Measurements from ENCODE around the gene LRAT. TPM values are rescaled to one million over a fixed set of nuclear protein-coding genes. Genes with fewer than 3 reads are reported as not detected.
"Not testable (repeated sequence)": the region's sequence is repeated elsewhere in the genome, so short reads cannot be mapped to it uniquely, and the experiment has no call there.

Gene LRAT
- total RNA-seq, 1 donor from 2014 or later, result 0.94 TPM

- Histone ChIP-seq H3K79me2 (ENCODE audit: low read depth) (no peaks in the 10 kb centered on the region), H3K4me1 (peaks cover 11% of the 10 kb centered on the region), H3K36me3 (no peaks in the 10 kb centered on the region), H3K27me3 (no peaks in the 10 kb centered on the region), H2AFZ (replicated peaks) (no peak overlapping the region), H3K4me2 (no peak overlapping the region), H3F3A (ENCODE audit: low read depth) (no peaks in the 10 kb centered on the region), H4K20me1 (ENCODE audit: low read depth) (no peaks in the 10 kb centered on the region), H3K9ac (no peak overlapping the region), H3K27ac (no peak overlapping the region), H3K9me3 (ENCODE audit: low read depth) (no peaks in the 10 kb centered on the region), H3K4me3 (no peak overlapping the region)
- no peak for DNase-seq (ENCODE audit: low spot score)
- Mint-ChIP-seq H3K4me3 (no peak overlapping the region), H3K36me3 (no peaks in the 10 kb centered on the region), H3K27me3 (ENCODE audit: insufficient read depth, low read depth) (no peaks in the 10 kb centered on the region), H3K9me3 (no peaks in the 10 kb centered on the region), H3K27ac (no peak overlapping the region), H3K4me1 (peaks cover 10% of the 10 kb centered on the region)
- TF ChIP-seq CTCF (IDR thresholded peaks at IDR 0.05) (no peak), EZH2 (IDR thresholded peaks at IDR 0.05) (no peak), EZH2phosphoT487 (IDR thresholded peaks at IDR 0.05) (no peak)
Measured at GRCh38 chr4:154720123-154720522, 23.7 kb upstream of the LRAT start.

GRCh38 chr4:154720618-154721267, 23.1 kb upstream of the LRAT start:
- peak overlapping the region; percentile 7 for H3K4me2 ChIP-seq
- no peak for TF ChIP-seq EZH2 (IDR thresholded peaks at IDR 0.05)
- TF ChIP-seq EZH2phosphoT487 (IDR thresholded peaks at IDR 0.05), result no peak
- TF ChIP-seq CTCF (IDR thresholded peaks at IDR 0.05), result peak; percentile 33
- Mint-ChIP-seq H3K27me3 (ENCODE audit: insufficient read depth, low read depth) (no peaks in the 10 kb centered on the region), H3K27ac (no peak overlapping the region), H3K9me3 (no peaks in the 10 kb centered on the region), H3K4me1 (peaks cover 12% of the 10 kb centered on the region), H3K4me3 (no peak overlapping the region), H3K36me3 (no peaks in the 10 kb centered on the region)
- no peaks in the 10 kb centered on the region for H3K9me3 ChIP-seq (ENCODE audit: low read depth)
- H3F3A ChIP-seq (ENCODE audit: low read depth), result no peaks in the 10 kb centered on the region
- H3K4me3 ChIP-seq, result no peak overlapping the region
- H3K27me3 ChIP-seq, result no peaks in the 10 kb centered on the region
- H4K20me1 ChIP-seq (ENCODE audit: low read depth), result no peaks in the 10 kb centered on the region
- DNase-seq (ENCODE audit: low spot score), result peak; percentile 45
- no peaks in the 10 kb centered on the region for H3K36me3 ChIP-seq
- H3K9ac ChIP-seq, result no peak overlapping the region
- no peak overlapping the region for H3K27ac ChIP-seq
- H3K4me1 ChIP-seq, result peaks cover 11% of the 10 kb centered on the region
- no peaks in the 10 kb centered on the region for H3K79me2 ChIP-seq (ENCODE audit: low read depth)
- H2AFZ ChIP-seq (replicated peaks), result no peak overlapping the region

GRCh38 chr4:154722262-154722661, 21.5 kb upstream of the LRAT start:
- H3K4me2 ChIP-seq, result no peak overlapping the region

GRCh38 chr4:154723601-154724000, 20.2 kb upstream of the LRAT start:
- not testable (repeated sequence) for H3F3A ChIP-seq (ENCODE audit: low read depth); H3K36me3 ChIP-seq; DNase-seq (ENCODE audit: low spot score); H3K4me3 Mint-ChIP-seq; H3K27ac ChIP-seq; H3K4me2 ChIP-seq; H3K27me3 ChIP-seq; H3K9ac ChIP-seq; H3K27me3 Mint-ChIP-seq (ENCODE audit: insufficient read depth, low read depth); H4K20me1 ChIP-seq (ENCODE audit: low read depth); H3K36me3 Mint-ChIP-seq; H3K27ac Mint-ChIP-seq; H3K9me3 ChIP-seq (ENCODE audit: low read depth); H3K9me3 Mint-ChIP-seq; H2AFZ ChIP-seq (replicated peaks); H3K79me2 ChIP-seq (ENCODE audit: low read depth); H3K4me3 ChIP-seq
- peaks cover 32% of the 10 kb centered on the region for H3K4me1 Mint-ChIP-seq
- peaks cover 11% of the 10 kb centered on the region for H3K4me1 ChIP-seq

More at GRCh38 chr4:154722262-154722661, 21.5 kb upstream of the LRAT start:
- H3K36me3 ChIP-seq, result no peaks in the 10 kb centered on the region
- no peaks in the 10 kb centered on the region for H3K27me3 ChIP-seq
- no peaks in the 10 kb centered on the region for H3K79me2 ChIP-seq (ENCODE audit: low read depth)
- H3K4me1 ChIP-seq, result peaks cover 11% of the 10 kb centered on the region
- peaks cover 22% of the 10 kb centered on the region for H3K4me1 Mint-ChIP-seq
- H3K27ac Mint-ChIP-seq, result no peak overlapping the region
- H3F3A ChIP-seq (ENCODE audit: low read depth), result no peaks in the 10 kb centered on the region
- no peaks in the 10 kb centered on the region for H3K9me3 Mint-ChIP-seq
- H3K9ac ChIP-seq, result no peak overlapping the region
- H3K9me3 ChIP-seq (ENCODE audit: low read depth), result no peaks in the 10 kb centered on the region
- H3K4me3 Mint-ChIP-seq, result no peak overlapping the region
- peaks cover 4% of the 10 kb centered on the region for H3K27me3 Mint-ChIP-seq (ENCODE audit: insufficient read depth, low read depth)
- H2AFZ ChIP-seq (replicated peaks), result no peak overlapping the region
- H3K27ac ChIP-seq, result no peak overlapping the region
- H3K4me3 ChIP-seq, result no peak overlapping the region
- TF ChIP-seq EZH2phosphoT487 (IDR thresholded peaks at IDR 0.05) (no peak), CTCF (IDR thresholded peaks at IDR 0.05) (no peak), EZH2 (IDR thresholded peaks at IDR 0.05) (no peak)
- H4K20me1 ChIP-seq (ENCODE audit: low read depth), result no peaks in the 10 kb centered on the region
- DNase-seq (ENCODE audit: low spot score), result no peak
- H3K36me3 Mint-ChIP-seq, result no peaks in the 10 kb centered on the region

Data from neural progenitor cell (in vitro differentiated cells).